Right lobe of liver (tissue), 4 donors: ENCODE measurements around the gene CD46.

ENCODE experiments used
- POLR2A ChIP-seq: fragments of 450-650 bp; IDR thresholded peaks from one replicate; pipeline ENCODE4 v1.6.1; 2017; ENCODE audit warnings: antibody characterized with exemption, mild to moderate bottlenecking
- TF ChIP-seq, protein P1 (sequence below), 4 donors: fragments of 200-600 bp in 3 of 4; fragments of 450-650 bp in 1 of 4; IDR thresholded peaks; one replicate each; pipeline versions ENCODE4 v1.5.1 to v1.8.0; 2016 to 2022; ENCODE audit warnings: antibody characterized with exemption in 4 of 4, mild to moderate bottlenecking in 2 of 4
- donor health status: DM: no; HTN: no; CAD: no.
- donor health status: DM: no; HTN: no; CAD: no.
- donor health status: DM: no; HTN: yes; CAD: no.

DNA sequence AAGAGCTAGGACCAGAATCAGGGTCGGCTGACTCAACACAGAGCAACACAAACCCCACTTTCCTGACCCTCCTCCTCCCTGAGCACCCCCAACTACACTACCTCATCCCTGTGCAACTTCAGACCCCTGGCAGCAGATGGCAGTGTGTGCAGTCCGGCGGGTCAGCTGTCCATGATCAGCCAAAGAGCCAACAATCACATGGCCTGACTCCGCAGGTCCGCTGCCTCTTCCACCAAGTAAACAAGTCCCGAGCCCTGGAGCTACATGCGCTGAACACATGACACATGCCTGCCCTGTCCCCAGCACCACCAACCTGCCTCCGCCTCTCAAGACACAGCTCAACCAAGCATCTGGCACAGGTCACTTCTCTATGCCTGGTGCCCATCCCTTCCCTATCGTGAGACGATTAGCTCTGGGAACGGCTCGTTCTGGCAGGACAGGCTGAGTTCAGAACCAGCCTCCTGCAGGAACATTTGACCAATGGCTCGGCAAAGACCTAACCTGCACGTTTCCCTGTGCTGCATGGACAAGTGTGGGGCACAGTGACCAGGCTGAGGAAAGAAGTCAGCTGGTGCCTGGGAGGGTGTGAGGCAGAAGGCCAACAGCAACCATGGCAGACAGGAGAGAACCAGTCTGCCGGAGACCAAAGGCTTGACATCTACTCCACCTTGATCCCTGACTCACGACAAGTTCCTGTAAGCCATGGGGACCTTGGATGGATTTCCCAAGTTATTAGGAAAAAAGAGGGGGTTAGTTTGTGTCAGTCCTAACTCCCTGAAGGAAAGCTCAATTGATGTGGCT is 60.3 kb downstream of the CD46 start:
- no peak for TF ChIP-seq POLR2A
- TF ChIP-seq, protein P1, sequence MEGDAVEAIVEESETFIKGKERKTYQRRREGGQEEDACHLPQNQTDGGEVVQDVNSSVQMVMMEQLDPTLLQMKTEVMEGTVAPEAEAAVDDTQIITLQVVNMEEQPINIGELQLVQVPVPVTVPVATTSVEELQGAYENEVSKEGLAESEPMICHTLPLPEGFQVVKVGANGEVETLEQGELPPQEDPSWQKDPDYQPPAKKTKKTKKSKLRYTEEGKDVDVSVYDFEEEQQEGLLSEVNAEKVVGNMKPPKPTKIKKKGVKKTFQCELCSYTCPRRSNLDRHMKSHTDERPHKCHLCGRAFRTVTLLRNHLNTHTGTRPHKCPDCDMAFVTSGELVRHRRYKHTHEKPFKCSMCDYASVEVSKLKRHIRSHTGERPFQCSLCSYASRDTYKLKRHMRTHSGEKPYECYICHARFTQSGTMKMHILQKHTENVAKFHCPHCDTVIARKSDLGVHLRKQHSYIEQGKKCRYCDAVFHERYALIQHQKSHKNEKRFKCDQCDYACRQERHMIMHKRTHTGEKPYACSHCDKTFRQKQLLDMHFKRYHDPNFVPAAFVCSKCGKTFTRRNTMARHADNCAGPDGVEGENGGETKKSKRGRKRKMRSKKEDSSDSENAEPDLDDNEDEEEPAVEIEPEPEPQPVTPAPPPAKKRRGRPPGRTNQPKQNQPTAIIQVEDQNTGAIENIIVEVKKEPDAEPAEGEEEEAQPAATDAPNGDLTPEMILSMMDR (IDR thresholded peaks at IDR 0.05): peak; percentile 59 to 79 (median 68)
